ENCODE results near the gene CLBA1.

CLBA1 gene

DNA sequence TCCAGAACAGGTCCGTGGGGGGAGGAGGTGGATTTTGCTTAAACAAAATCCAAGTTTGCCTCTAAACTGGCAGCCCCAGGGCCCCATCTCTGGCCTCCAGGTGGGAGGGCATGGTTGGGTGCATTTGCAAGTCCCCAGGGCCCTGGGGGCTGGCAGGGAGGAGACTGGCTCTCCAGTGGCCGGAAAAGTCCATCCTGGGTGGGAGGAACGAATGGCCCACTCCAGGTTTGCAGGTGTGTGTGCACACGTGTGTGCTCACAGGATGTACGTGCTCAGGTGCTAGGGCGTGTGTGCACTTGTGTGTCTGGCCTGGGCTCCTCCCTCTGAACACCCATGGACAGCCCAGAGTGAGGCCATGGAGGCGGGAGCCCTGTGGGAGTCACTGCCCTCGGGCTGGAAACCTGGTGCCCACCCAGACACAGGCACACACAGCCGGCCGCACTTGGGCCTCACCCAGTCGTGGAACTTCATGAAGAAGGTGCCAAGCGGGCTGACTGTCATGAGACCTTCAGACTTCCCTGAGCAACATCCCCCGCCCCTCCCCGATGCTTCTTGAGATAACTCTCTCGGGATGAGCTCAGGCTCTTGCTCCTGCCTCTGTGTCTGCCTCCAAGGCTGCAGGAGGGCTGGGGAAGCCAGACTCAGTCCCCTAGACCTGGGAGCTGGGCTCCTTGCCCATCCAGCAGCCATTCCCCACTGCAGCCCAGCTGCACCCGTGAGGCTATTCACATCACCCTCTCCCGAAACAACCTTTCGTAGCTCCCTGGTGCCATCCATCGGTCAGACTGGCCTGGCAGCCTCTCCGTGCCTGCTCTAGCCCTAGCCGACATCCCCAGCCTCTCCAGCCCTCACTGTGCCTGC lies 16.8 kb upstream of the CLBA1 start:
- in situ Hi-C loops (cut with MboI; ENCODE audit: low sequenced_read_pairs): no loop called here

- in situ Hi-C loops (cut with MboI; ENCODE audit: low sequenced_read_pairs): no loop called here
Observed at GRCh38 chr14:104969741-104970230, 15.8 kb upstream of the CLBA1 start.

DNA sequence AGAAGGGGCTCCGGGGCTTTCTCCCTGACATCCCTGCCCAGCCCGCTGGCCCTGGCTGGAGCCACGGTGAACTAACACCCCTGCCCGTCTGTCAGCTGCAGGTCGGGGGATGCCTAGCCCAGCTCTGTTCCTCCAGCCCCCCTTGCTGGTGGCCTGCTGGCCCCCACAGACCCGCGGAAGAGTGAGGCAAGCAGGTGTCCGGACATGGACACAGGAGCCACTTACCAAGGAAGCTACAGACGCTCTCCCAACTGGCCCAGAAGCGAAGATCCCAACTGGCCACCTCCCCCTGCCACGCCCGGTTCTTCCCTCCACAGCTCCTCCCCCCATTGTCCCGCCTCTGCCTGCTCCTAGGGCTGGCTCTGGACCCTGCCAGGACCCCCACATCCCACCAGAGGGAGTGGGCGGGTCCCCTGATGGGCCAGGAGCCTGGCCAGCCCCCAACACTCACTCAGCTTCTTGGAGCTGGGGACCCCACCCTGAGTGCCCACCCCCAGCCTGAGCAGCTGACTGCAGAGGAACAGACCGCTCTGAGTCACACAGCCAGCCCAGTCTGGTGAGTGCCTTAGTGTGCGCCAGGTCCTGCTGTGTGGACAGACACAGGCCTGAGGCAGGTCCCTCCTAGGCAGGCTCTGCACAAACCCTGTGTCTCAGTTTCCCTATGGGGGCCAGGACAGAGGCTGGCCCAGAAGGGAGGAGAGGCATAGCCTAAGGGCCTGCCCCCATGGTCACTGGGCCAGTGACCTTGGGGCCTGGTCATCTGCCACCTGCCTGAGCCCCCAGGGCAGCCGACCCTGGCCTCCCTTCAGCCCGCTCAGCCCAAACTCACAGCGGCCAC lies 15.1 kb upstream of the CLBA1 start:
- in situ Hi-C loops (cut with MboI; ENCODE audit: low sequenced_read_pairs): no loop called here

DNA sequence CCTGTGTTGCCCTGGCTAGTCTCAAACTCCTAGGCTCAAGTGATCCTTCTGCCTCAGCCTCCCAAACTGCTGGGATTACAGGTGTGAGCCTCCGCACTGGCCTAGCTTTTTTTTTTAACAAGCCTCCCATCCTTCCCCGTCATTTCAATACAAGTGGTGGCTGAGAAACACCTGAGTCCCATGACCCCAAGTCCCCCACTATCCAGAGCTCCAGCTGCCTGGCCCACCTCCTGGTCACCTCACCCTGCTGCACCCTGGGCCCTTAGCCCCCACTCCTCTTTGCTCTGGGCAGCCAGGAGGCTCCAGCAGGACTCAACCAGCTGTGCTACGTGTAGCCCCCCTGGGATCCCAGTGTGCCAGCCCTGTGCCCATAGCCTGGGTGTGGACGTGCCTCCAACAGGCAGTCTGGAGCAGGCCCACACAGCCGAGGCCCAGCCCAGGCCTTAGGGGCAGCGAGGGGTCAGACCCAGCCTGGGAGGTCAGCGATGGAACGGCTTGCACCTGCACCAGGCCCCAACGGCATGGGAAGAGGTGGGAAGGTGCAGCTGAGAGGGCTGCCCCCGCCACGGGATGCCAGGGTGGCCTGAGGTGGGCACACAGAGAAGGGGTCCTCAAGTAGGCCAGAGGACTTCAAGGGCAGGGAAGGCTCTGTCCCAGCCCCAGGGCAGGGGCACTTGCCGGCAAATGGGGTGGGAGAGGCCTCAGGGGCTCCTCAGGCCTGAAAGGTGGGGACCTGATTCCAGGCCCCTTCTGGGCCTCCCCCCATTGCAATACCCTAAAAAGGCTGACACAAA lies 13.9 kb upstream of the CLBA1 start:
- in situ Hi-C loops (cut with MboI; ENCODE audit: low sequenced_read_pairs): no loop called here

- in situ Hi-C loops (cut with MboI; ENCODE audit: low sequenced_read_pairs): no loop called here
Observed at GRCh38 chr14:104972301-104973134, 13.1 kb upstream of the CLBA1 start.

GRCh38 chr14:104973135-104973384 lies 12.5 kb upstream of the CLBA1 start:
- in situ Hi-C loops (cut with MboI; ENCODE audit: low sequenced_read_pairs): no loop called here

DNA sequence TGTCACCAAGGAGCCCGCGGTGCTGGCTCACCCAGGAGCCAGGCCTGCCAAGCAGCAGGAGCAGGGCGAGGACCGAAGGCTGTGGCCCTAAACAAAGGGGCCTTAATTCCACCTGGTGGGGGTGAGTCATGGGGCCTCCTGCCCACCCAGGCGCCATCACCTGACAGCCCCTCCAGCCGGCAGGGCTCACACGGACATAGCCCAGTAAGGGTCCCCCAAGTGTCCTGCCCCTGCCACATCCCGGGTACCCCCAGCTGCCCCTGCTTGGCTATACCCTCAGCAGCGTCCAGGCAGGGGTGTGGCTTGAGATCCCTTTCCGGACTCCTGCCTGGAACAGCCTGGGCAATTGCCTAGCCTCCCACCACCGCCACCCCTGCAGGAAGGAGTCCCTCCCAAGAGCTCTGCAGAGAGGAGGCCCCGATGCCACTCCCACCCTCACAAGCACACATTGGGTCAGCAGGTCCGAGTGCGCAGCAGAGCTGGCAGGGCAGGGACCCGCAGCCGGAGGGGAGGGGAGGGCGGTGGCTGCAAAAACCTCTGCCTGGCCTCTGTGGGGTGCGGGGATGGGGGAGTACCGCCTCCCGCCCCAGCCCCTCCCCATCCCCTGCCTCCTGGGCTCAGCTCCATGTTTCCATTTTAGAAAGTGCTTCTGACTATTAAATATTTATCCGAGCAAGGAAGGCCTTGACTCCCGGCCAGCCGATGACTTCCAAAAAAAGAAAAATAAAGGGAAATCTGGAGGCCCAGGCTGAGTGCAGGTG lies 12.0 kb upstream of the CLBA1 start:
- in situ Hi-C loops (cut with MboI; ENCODE audit: low sequenced_read_pairs): no loop called here

- in situ Hi-C loops (cut with MboI; ENCODE audit: low sequenced_read_pairs): no loop called here
Observed at GRCh38 chr14:104974146-104974541, 11.4 kb upstream of the CLBA1 start.

DNA sequence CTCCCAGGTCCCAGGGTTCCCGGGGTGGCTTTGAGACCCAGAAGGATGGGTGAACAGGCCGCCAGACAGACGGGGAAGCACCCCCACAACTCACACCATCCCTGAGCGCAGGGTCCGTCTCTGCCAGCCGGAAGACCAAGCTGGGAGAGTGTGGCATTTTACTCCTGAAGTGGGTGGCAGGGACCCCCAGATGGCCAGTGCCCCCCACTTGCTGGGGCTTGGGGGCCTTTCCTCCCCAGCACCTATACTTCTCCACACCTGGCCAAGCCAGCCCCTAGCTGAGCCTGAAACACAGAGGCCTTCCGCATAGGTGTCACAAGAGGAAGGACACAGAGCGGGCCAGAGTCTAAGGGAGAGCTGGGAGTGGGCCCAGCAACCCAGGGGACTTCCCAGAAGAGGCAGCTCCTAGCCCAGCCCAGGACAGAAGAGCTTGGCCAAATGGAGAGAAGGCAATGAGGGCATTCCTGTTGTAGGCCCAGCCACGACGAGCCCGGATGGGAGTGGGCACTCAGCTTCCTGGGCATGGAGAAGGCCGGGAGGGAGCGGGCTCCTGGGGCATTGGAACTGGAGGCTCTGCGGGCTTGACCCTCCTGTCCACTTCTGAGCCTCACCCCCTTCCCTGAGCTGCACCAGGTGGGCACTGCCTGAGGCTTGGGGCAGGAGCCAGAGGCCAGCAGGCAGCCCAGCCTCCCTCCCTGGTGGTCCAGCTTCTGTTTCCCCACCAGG lies 10.8 kb upstream of the CLBA1 start:
- in situ Hi-C loops (cut with MboI; ENCODE audit: low sequenced_read_pairs): no loop called here

GRCh38 chr14:104975481-104976197 lies 9.9 kb upstream of the CLBA1 start:
- in situ Hi-C loops (cut with MboI; ENCODE audit: low sequenced_read_pairs): no loop called here

DNA sequence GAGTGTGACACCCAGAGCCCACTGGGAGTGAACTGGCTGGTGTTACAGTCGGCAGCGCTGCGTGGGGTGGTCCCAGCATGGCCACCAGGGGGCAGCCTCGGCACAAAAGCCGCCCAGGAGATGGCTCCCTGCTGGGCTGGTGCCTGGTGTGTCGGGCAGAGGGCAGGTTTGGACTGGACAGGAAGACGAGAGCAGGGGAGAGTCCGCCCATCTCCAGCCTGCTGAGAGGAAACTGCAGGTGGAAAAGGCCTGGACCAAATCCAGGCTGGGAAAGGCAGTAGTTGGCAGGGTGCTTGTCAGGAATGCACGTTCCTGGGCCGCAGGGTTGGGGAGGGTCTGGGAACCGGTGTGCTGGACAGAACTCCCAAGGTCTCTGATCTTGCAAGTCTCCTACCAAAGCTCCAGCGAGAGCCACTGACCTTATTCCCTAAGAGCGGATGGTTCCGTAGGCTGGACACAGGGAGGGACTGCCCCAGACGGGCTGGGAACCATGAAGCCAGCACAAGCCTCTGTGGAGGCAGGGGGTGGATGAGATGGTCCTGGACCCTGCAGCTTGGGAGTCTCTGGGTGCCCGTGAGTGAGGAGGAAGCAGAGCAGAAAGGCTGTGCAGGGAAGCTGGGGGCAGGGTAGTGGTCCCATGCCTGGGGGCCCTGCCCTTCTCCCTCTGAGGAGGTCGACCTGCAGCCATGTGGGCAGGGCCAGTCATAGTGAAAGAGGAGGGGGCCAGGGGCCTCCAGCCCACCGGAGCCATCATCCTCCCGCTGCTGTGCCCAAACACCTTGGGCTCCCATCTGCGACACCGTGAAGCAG lies 9.2 kb upstream of the CLBA1 start:
- in situ Hi-C loops (cut with MboI; ENCODE audit: low sequenced_read_pairs): no loop called here

DNA sequence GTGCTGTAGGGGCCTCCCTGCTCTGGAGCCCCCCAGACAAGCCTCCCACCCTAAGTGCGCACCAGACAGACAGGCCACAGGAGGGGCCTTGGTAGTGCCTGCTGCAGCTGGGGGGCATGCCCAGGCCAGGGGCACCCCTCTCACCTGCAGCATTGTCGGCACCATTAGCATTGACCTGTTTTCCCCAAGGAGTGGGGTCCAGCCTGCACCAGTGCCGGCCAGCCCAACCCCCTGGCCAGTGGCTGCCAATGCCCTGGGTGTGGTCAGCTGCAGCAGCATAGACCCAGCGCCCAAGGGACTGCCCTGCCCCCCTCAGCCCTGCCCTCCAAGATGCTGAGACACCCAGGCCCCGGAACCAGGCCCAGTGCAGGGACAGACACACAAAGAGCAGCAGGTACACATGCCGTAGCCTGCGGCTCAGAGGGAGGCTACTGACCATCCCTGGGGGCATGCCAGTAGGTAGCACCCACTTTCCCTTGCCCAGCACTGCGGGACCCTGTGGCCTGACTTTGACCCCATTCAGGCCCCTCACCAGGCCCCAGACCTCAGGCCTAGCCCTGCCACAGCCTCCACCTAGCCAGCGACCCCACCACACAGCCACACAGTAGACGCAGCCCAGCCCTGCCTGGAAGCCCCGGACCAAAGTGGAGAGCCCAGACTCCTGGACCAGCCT lies 8.4 kb upstream of the CLBA1 start:
- in situ Hi-C loops (cut with MboI; ENCODE audit: low sequenced_read_pairs): no loop called here

- in situ Hi-C loops (cut with MboI; ENCODE audit: low sequenced_read_pairs): no loop called here
Observed at GRCh38 chr14:104977681-104978653, 7.6 kb upstream of the CLBA1 start, which contains the start of gene AHNAK2. TSS of gene AHNAK2 (minus strand) at chr14:104978374. CDS start at chr14:104978237, 137 bp downstream.

DNA sequence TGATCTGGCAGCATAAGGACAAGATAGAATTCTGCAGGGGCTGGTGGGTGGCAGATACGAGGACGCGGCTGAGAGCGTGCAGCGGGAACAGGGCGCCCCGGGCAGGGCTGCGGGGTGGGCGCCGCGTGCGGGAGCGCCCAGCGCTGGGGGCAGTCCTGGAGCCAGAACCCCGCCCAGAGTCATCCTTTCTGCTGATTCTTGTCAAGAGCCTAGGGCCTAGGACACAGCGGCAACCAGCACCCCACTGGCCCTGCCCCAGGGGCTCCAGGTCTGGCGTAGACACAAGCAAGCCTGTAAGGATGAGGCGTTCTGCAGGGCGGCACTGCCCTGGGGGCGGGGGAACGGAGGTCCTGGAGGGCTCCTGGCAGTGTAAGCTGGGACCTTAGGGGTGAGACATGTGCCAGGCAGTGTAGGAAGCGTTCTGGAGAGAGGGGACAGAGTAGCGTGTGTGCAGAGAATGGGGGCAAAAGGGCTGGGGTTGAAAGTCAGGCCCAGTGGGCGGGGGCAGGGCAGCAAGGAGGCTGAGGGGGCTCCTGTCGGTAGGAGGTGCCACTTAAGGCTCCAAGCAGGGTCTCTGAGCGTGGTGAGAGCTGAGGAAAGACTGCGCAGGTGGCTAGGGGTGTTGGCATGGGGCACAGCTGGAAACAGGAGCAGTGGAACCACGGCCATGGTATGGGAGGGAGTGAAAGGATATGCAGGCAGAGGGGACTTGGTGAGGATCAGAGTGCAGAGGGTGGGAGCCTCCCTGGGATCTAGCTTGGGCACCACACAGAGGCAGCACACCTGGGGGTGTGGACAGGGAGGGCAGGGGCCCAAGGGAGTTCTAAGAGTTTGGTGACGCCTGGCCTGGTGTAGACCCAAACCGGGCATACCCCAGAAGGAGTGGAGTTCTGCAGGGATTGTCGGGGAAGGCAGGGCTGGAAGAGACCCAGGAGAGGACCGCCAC lies 6.6 kb upstream of the CLBA1 start:
- in situ Hi-C loops (cut with MboI; ENCODE audit: low sequenced_read_pairs): no loop called here

All from hTERT RPE-1 (cell line).